Stimulated activated CD8-positive, alpha-beta memory T cell treated with anti-CD3 and anti-CD28 coated beads, Interleukin-4, amount 100 ng/mL, for 4 hours (primary cell): ENCODE data around the gene HYAL2.
"Not testable (repeated sequence)": the region's sequence is repeated elsewhere in the genome, so short reads cannot be mapped to it uniquely, and the experiment has no call there.

Experiments used
- DNase-seq, 2 donors: peaks; one replicate each; pipeline ENCODE4 v3.0.0-alpha.2; 2020; ENCODE audit warnings: low read depth in 2 of 2, low spot score in 1 of 2

Gene HYAL2

DNA sequence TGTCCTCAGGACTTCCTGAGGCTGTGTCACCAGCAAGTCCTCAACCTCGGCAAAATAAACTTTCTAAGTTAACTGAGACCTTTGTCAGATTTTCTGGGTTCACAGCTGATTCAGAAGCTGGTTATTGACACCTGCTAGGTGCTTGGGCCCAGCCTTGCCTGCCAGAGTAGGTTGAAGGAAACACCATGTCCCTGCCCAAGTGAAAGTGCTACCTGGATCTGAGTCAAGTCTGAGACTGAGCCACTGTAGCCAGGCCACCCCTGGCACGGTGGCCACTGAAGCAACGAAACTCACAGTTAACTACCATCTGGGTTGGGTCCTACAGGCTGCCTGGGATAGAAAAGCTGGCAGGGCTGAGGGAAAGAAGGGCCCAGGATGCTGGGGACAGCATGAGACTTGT, 8.2 kb downstream of the HYAL2 start:
- no peak for DNase-seq

DNA sequence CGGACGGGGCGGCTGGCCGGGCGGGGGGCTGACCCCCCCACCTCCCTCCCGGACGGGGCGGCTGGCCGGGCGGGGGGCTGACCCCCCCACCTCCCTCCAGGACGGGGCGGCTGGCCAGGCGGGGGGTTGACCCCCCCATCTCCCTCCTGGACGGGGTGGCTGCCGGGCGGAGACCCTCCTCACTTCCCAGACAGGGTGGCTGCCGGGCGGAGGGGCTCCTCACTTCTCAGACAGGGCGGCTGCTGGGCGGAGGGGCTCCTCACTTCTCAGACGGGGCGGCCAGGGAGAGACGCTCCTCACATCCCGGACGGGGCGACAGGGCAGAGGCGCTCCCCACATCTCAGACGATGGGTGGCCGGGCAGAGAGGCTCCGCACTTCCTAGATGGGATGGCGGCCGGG, 10.5 kb downstream of the HYAL2 start:
- not testable (repeated sequence) for DNase-seq

DNA sequence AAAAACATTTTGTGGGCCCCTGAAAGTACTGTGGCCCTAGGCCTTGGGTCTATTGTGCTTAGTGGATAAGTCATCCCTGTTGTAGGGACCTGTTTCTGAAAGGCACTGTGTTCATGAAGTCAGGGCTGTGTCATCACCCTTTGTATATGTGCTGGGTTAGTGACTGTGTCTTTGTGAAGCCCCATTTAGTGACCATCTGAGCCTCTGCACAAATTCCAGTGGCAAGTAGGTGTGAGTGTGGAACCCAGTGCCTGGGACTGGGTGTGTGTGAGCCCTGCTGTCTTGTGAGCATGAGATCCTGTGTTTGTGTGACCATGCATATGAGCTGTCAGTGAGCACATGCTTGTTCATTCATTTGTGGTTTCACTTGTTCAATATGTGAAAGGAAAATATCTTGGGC, 17.9 kb downstream of the HYAL2 start:
- no peak for DNase-seq

DNA sequence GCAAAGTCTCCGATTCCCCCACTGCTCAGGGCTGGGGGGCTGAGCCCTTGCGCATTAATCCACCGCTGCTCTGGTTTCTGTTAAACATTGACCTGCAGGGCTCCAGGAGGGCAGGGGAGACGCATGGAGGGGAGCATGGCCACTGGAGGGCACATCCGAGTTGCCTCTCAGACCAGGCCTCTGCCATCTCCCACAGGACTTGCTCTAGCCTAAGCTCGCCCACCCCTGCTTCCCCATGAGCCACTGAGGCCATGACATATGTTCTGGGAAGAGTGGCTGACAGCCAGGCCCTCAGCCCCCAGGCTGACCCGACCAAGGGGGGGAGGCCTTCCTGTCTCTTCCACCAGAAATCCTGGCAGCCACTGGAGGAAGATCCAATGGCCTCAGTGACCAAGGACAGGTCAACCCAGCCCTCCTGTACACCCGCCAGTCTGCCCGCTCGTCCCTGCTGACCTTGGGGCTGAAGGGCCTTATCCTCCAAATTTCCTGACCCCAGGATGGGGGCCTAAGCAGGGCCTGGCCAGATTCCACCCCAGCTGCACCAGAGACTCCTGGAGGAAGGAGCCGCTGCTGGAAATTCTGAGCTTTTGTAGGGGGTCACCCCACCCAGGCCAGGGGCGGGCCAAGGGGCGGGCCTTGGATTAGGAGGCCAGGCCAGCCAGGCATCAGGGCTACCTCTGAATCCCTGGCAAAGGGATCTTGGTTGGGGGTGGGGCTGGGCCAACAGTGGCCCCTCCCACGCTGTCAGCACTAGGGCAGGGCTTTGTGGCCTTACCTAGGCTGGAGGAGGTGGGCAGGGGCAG, 19.3 kb downstream of the HYAL2 start, which contains the start of gene HYAL1:
HYAL1 (minus strand) TSS at position 562 of the 803 bp plus-strand sequence. CDS start 618 bp downstream, outside the sequence.
- DNase-seq = no peak

DNA sequence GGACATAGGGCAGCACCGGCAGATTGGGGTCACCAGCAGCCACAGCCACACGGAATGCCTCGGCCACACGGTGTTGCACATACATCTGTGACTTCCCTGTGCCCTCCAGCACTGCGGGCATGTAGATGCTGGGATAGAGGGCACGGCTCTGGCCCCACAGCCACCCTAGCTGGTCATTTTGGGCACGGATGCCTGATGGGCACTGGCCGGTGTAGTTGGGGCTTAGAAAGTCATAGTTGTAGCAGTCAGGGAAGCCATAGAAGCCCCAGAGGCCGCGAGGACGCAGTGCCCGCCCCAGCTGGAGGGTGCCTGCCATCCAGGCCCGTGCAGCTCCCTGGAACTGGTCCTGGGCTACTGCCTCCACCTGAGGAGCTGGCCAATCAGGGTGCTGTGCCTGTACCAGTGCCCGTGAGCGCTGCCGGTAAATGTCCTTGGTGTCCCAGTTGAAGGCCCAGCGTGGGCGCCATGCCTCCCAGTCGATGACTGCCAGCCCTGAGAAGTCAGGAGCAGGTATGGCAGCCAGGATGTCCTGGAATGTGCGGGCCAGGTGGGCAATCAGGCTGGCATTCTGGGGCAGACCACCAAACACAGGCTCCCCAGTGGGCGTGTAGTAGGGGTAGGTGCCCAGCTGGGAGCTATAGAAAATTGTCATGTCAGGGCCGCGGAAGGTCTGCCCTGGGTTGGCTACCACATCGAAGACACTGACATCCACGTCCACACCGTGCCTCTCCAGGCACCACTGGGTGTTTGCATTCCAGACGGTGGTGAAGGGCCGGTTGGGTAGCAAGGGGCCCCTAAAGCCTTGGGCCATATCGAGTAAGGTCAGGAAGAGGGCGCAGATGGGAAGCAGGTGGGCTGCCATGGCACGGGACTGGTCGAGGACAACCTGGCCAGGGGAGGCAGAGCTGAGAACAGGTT, 20.2 kb downstream of the HYAL2 start:
- no peak for DNase-seq

DNA sequence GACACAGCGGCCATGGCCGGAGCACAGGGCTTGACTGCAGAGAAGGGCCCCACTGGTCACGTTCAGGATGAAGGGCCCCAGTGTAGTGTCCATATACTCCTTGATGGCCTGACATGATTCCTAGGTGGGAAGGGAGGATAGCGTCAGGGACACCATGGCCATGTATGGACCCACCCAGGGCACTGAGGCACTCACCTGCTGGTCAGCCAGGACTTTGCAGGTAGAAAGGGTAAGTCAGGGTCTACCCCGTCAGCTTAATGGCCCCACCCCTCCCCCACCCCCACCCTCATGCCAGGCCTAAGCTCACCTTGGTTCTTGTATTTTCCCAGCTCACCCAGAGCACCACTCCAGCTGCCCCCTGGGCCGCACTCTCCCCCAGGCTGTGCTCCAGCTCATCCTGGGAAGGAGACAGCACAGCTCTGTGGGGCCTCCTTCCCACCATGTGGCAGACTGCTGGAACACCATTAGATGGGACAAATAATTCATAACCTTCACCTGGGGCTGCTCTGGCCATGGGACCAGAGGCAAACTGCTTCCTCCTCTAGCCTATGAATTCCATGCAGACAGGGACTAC, 21.8 kb downstream of the HYAL2 start:
- no peak for DNase-seq

DNA sequence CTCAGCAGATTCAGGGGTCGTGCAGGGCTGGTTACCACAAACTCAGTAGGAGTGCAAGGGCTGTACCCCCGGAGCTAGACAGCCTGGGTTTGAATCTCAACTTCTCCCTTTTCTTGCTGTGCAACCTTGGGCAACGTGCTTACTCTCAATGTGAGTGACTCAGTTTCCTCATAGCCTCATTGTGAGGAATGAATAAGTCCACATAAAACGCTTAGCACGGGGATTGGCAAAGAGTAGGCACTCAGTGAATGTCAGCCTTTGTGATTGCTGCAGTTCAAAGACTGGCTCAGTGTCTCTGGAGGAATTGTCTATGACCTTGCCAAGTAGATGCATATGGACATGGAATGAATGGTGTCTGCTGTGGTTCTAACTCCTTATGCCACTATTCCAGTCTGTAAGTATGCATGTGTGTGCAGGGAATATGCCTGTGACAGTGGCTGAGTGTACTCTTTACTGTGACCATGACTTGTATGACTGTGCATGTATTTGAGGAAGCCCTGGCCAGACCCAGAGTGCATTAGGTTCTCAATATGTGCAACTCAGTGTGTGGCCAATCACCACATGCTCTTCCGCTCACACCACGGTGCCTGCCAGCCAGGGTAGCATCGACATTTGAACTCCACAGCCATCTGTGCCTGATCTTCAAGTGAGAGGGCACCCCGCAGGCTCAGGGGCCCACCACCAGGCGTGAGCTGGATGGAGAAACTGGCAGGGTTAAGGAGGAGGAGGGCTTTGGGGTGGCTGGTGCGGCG, 22.4 kb downstream of the HYAL2 start:
- DNase-seq = no peak

- DNase-seq = no peak
Observed at GRCh38 chr3:50299638-50299928, 23.0 kb downstream of the HYAL2 start.

DNA sequence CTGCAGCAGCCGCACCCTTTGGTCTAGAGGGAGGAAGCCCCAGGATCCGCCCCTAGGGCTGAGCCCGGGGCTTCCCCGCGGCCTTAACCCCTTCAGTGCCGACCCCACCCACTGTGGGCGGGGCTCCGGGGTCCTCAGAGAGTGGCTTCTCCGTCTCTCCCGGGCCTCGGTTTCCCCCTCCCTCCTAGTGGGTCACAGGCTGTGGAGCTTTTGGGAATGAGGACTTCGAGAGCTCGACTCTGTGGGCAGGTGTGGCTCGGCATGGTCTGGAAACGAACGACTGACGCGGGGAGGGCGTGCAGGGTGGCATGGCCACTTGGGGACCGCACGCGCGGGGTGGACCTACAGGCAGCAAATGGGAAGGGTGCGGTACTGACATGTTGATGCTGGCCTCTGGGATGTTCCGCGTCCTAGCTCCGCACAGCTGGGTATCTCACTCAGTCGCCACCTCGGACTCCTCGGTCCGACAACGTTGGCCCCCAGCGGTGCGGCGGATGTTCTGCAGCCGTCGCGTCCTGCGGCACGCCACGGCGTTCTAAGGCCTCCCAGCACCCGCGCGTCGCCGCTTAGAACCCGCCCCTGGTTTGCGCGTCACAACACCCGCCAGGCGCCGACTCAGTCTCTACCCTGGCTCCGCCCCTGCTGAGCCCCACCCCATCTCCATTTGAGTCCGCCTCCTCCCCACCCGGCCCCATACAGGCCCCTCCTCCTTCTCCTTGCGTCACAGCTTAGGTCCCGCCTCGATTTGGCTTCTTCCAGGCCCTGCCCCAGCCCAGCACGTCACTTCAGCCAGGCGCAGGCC, 23.5 kb downstream of the HYAL2 start, which contains the start of the genes HYAL3 and NAA80:
HYAL3 (minus strand) TSS at position 570 of the 802 bp plus-strand sequence. CDS start 3,803 bp downstream, outside the sequence.
NAA80 (minus strand) TSS at position 570 of the 802 bp plus-strand sequence. CDS start 1,942 bp downstream, outside the sequence.
- DNase-seq = peak; percentile 99

GRCh38 chr3:50297896-50298725, 24.4 kb downstream of the HYAL2 start:
- DNase-seq = no peak

- no peak for DNase-seq
Observed at GRCh38 chr3:50297384-50297775, 25.2 kb downstream of the HYAL2 start.

GRCh38 chr3:50296721-50297383, 25.7 kb downstream of the HYAL2 start:
- DNase-seq = no peak

GRCh38 chr3:50295553-50296431, 26.8 kb downstream of the HYAL2 start:
- no peak for DNase-seq

- DNase-seq = no peak
Observed at GRCh38 chr3:50294492-50295403, 27.8 kb downstream of the HYAL2 start.

DNA sequence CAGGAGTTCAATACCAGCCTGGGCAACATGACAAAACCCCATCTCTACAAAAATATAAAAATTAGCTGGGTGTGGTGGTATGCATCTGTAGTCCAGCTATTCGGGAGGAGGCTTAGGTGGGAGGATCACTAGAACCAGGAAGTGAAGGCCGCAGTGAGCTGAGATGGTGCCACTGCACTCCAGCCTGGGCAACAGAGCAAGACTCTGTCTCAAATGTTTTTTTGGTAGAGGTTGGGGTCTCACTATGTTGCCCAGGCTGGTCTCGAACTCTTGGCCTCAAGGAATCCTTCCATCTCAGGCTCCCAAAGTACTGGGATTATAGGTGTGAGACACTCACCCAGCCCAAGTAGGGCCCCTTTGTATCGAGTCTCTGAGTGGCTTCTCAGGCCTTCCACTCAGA, 28.5 kb downstream of the HYAL2 start:
- DNase-seq = no peak

- DNase-seq = no peak
Observed at GRCh38 chr3:50293079-50293801, 29.3 kb downstream of the HYAL2 start.
